GM12874 (cell line): ENCODE results near the gene SERINC2.

Source experiments
- CTCF ChIP-seq: IDR thresholded peaks from 2 replicates; pipeline ENCODE4 v1.5.1; 2011; ENCODE audit warnings: low read depth, mild to moderate bottlenecking, control low read depth, low read length, moderate library complexity; ENCODE audit not compliant: insufficient read depth

Gene SERINC2

GRCh38 chr1:31425301-31426081 is 12.5 kb downstream of the SERINC2 start:
- no peak for TF ChIP-seq CTCF

GRCh38 chr1:31426249-31426922 is 13.4 kb downstream of the SERINC2 start:
- no peak for TF ChIP-seq CTCF

GRCh38 chr1:31427322-31427721 is 14.3 kb downstream of the SERINC2 start:
- TF ChIP-seq CTCF, result no peak

GRCh38 chr1:31428436-31429221 is 15.6 kb downstream of the SERINC2 start:
- TF ChIP-seq CTCF, result no peak

GRCh38 chr1:31429583-31429982 is 16.6 kb downstream of the SERINC2 start:
- no peak for TF ChIP-seq CTCF

GRCh38 chr1:31432592-31433395 is 19.8 kb downstream of the SERINC2 start:
- TF ChIP-seq CTCF, result no peak
